GM12801 (cell line): ENCODE measurements around the gene HIVEP3.

Experiments used
- CTCF ChIP-seq: IDR thresholded peaks from one replicate; pipeline ENCODE4 v1.5.1; 2011; ENCODE audit warnings: control low read depth; ENCODE audit not compliant: insufficient read length; ENCODE audit errors: extremely low read depth

HIVEP3 gene

DNA sequence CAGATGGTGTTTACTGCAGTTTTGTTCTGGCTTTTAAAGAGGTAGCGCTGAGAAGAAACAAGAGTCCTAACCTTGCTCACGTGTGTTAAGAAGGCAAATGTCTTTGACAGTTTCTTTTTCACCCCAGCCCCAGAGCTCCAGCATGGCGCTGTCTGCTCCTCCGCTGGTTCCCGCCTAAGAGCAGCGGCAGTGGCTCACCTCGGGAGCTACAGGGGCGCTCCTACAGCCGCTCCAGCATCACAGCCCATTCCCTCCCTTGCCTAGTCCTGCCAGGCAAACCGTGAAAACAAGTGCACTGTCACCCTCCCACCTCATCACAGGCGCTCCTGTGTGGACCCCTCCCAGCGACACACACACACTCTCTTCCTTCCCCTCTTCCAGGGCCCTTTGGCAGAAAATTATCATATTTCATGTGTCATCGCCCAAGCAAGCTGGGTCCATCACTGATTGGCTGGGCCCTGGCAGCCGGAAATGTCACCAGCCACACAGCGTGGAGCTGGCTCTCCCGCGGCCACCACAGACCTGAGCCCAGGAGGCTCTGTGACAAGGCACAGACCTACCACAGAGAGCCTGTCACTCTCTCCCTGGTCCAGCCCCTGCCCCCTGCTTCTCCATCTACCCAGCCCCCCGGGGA lies 1.2 kb upstream of the HIVEP3 start:
- no peak for TF ChIP-seq CTCF

GRCh38 chr1:41919131-41919530 lies 409 bp upstream of the HIVEP3 start:
- no peak for TF ChIP-seq CTCF

DNA sequence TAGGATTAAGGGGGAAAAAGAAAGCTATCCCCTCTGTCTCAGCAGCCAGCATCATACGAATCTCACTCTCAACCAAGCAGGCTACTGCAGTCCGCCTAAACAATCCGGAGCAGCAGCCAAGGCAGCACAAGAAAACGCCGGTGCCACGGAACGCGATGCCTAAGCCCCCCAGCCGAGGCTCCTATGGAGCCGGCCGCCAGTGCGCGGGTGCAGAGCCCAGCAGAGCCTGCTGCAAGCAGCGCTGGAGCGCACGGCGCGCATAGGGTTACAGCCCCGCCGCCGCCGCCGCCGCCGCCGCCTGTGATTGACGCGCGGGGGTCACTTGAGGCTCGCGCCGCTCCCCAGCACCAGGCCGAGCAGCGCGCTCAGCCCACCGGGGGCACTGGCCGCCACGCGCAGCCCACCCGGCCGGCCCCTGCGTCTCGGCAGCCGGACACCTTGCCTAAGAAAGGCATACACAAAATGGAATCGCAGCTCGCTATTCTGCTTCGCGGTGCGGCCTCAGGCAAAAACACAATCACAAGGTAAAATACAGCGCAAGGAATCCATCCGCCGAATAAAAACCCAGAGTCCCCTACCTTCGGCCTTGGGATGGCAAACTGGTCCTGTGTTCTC lies 780 bp downstream of the HIVEP3 start:
- no peak for TF ChIP-seq CTCF

DNA sequence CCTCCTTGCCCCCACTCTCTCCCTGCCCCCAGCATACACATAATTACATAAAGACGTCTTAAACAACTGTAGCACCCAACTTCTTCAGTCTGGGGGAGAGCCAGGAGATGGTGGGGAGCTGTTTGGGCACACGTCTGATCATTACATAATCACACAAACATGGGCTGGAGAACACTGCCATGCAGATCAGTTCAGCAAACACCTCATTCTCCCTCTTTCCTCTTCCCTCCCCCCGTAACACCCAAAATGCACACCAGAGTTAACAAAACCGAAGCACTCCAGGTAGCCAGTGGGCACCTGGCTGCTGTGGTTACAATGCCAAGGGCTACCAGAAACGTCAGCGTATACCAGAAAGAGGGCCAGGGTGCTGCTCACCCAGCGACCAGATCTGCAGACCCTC lies 1.6 kb downstream of the HIVEP3 start:
- no peak for TF ChIP-seq CTCF

DNA sequence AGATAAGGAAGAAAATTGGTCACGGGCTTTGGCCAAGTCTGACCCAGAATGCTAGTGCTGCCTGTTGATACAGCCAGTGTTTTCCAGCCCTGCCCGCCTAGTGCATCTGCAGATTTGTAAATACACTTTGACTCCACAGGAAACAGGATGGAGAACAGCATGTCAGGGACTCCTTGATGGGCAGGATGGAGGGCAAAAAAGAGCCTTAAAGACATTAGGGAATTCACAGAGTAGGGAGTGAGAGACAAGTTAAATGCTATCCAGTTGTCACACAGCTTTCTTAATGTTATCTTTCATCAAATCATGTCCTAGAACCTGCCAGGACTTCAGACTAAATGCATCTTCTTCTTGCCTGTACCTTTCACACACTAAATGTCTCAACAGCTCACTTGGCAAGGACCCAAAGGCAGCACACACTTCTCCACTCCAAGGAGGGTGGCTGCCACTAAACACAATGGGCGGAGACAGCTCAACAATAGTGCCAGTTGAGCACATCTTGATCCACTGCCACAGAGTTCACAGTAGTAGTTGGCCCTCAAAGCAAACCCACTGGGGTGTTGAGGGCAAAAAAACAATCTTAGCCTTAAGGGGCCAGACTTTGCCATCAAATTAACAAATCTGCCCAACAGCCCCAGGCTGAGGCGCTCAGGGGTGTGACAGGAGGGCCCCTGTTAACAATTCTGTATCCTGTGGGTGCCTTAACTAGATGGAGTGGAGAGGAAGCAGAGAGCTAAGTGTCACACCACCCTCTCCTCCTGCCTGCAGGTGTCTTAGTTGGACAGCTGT lies 2.7 kb downstream of the HIVEP3 start:
- no peak for TF ChIP-seq CTCF

- TF ChIP-seq CTCF = no peak
Observed at GRCh38 chr1:41914516-41914915, 4.2 kb downstream of the HIVEP3 start.

DNA sequence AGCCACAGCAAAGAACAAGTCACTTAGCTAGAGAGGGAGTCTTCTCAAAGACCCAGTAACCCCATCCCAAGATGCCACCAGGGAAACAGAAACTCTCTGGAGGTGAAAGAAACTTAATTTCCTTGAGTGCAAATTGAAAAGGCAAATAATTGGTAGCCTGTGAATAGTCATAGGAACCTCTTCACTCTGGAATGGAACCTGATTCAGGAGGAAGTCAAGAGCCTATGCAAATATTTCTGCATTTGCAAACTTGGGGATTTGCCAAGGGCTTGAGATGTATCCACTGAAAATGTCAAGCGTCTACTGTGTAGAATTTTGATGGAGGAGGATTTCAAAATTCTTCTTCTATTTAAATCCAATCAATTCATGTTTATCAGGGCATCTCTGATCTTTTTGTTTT lies 5.7 kb downstream of the HIVEP3 start:
- no peak for TF ChIP-seq CTCF
